HK-2 (cell line): Measurements from ENCODE around the gene HSPG2.
"Not testable (repeated sequence)": the region's sequence is repeated elsewhere in the genome, so short reads cannot be mapped to it uniquely, and the experiment has no call there.

Experiments
- DNase-seq: peaks from one replicate; pipeline ENCODE4 v3.0.0-alpha.2; 2018; ENCODE audit not compliant: unreplicated experiment

The HSPG2 gene

GRCh38 chr1:21955501-21956281 is 18.6 kb upstream of the HSPG2 start:
- no peak for DNase-seq

- DNase-seq: no peak
Observed at GRCh38 chr1:21955058-21955457, 17.9 kb upstream of the HSPG2 start.

- DNase-seq: no peak
Observed at GRCh38 chr1:21952786-21953520, 15.8 kb upstream of the HSPG2 start.

GRCh38 chr1:21951226-21951870 is 14.2 kb upstream of the HSPG2 start:
- DNase-seq: no peak

- no peak for DNase-seq
Observed at GRCh38 chr1:21950734-21951133, 13.6 kb upstream of the HSPG2 start.

- no peak for DNase-seq
Observed at GRCh38 chr1:21946836-21947587, 9.9 kb upstream of the HSPG2 start.

- DNase-seq: no peak
Observed at GRCh38 chr1:21944733-21945073, 7.6 kb upstream of the HSPG2 start.

GRCh38 chr1:21942959-21943640 is 6.0 kb upstream of the HSPG2 start:
- DNase-seq: not testable (repeated sequence)

GRCh38 chr1:21942464-21942863 is 5.4 kb upstream of the HSPG2 start:
- no peak for DNase-seq

- no peak for DNase-seq
Observed at GRCh38 chr1:21941370-21941769, 4.3 kb upstream of the HSPG2 start.

- no peak for DNase-seq
Observed at GRCh38 chr1:21940492-21940891, 3.4 kb upstream of the HSPG2 start.

- DNase-seq: peak; percentile 91
Observed at GRCh38 chr1:21939650-21940374, 2.7 kb upstream of the HSPG2 start.

- DNase-seq: no peak
Observed at GRCh38 chr1:21938732-21939538, 1.8 kb upstream of the HSPG2 start.

GRCh38 chr1:21937372-21938121 is 437 bp upstream of the HSPG2 start:
- peak; percentile 78 for DNase-seq

- DNase-seq: no peak
Observed at GRCh38 chr1:21936366-21937031, 611 bp downstream of the HSPG2 start.

GRCh38 chr1:21935891-21936365 is 1.2 kb downstream of the HSPG2 start:
- peak; percentile 64 for DNase-seq

- DNase-seq: peak; percentile 69
Observed at GRCh38 chr1:21935393-21935804, 1.7 kb downstream of the HSPG2 start.
